Tibial nerve (tissue), 4 donors: ENCODE measurements around the gene PREP.

Experiments
- CTCF ChIP-seq, 5 experiments: fragments of 200-600 bp in 3 of 5; fragments of 450-650 bp in 2 of 5; sonication (generic) in 3 of 5; IDR thresholded peaks; one replicate each; pipeline ENCODE4 v1.5.1; 2016 to 2019; ENCODE audit warnings: antibody characterized with exemption in 5 of 5, mild to moderate bottlenecking in 3 of 5, moderate library complexity in 2 of 5
- EP300 ChIP-seq, 2 donors: sonication (generic); formaldehyde crosslinking; IDR thresholded peaks; one replicate each; pipeline ENCODE4 v1.6.1; 2017; ENCODE audit warnings: antibody characterized with exemption in 2 of 2, mild to moderate bottlenecking in 1 of 2
- POLR2A ChIP-seq, 2 donors: fragments of 450-650 bp; IDR thresholded peaks; one replicate each; pipeline ENCODE4 v1.6.1; 2017; ENCODE audit warnings: antibody characterized with exemption in 2 of 2, mild to moderate bottlenecking in 2 of 2, moderate library complexity in 2 of 2

GRCh38 chr6:105280033-105280432 is 122.8 kb downstream of the PREP start:
- no peak for TF ChIP-seq CTCF (IDR thresholded peaks at IDR 0.05)
- no peak for TF ChIP-seq POLR2A (IDR thresholded peaks at IDR 0.05)
- TF ChIP-seq EP300 (IDR thresholded peaks at IDR 0.05), result no peak
